ENCODE results near the gene TENM3. TPM values are rescaled to one million over a fixed set of nuclear protein-coding genes. Genes with fewer than 3 reads are reported as not detected.

TENM3 gene
- total and polyA plus RNA-seq, 2 experiments from 2014 or later = 16.1 to 70.9 TPM

DNA sequence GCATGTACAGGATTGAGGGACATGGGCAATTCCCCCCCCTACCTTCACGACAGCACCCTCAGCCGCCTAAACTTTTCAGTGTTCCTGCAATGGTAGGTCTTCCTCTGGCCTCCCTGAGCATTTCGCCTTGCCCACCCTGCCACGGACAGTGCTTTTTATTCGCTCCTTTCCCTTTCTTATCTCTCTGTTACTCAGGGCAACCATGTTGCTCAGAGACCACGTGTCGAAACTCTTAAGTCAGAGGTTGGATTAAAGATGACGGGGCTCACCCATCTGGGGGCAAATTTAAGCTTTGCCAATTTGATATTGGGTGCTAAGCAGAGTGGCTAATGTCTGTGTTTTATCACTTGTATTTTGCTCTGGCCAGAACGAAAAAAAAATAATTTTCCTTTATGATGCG, 20.4 kb downstream of the TENM3 start:
- Histone ChIP-seq H3K79me2 (no peaks in the 10 kb centered on the region), H3K4me2 (no peak overlapping the region), H3K27ac (no peak overlapping the region), H3K36me3 (replicated peaks; ENCODE audit: insufficient read depth, low read depth) (no peaks in the 10 kb centered on the region), H3K4me1 (ENCODE audit: insufficient read depth) (no peaks in the 10 kb centered on the region), H3K9me2 (replicated peaks; ENCODE audit: insufficient read depth) (no peaks in the 10 kb centered on the region), H4K20me1 (ENCODE audit: insufficient read depth, poor library complexity, severe bottlenecking) (no peaks in the 10 kb centered on the region), H3K9me3 (ENCODE audit: low read depth) (no peaks in the 10 kb centered on the region), H2AFZ (no peak overlapping the region), H3K4me3 (no peak overlapping the region), H3K27me3 (no peaks in the 10 kb centered on the region)
- TF ChIP-seq EZH2phosphoT487 (IDR thresholded peaks at IDR 0.05; ENCODE audit: low read depth, severe bottlenecking, unreplicated experiment) (no peak), EZH2 (IDR thresholded peaks at IDR 0.05; ENCODE audit: borderline replicate concordance) (no peak)
- TF ChIP-seq, protein P1, sequence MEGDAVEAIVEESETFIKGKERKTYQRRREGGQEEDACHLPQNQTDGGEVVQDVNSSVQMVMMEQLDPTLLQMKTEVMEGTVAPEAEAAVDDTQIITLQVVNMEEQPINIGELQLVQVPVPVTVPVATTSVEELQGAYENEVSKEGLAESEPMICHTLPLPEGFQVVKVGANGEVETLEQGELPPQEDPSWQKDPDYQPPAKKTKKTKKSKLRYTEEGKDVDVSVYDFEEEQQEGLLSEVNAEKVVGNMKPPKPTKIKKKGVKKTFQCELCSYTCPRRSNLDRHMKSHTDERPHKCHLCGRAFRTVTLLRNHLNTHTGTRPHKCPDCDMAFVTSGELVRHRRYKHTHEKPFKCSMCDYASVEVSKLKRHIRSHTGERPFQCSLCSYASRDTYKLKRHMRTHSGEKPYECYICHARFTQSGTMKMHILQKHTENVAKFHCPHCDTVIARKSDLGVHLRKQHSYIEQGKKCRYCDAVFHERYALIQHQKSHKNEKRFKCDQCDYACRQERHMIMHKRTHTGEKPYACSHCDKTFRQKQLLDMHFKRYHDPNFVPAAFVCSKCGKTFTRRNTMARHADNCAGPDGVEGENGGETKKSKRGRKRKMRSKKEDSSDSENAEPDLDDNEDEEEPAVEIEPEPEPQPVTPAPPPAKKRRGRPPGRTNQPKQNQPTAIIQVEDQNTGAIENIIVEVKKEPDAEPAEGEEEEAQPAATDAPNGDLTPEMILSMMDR (IDR thresholded peaks at IDR 0.05; ENCODE audit: poor library complexity) = no peak
- 88% methylated on average over 10 of the region's 10 CpGs for WGBS (ENCODE audit: low lambda C conversion rate, missing lambda C conversion rate)
- no peak for DNase-seq (ENCODE audit: low spot score)

GRCh38 chr4:182264139-182264752, 21.0 kb downstream of the TENM3 start:
- Histone ChIP-seq H3K27ac (no peak overlapping the region), H3K79me2 (no peaks in the 10 kb centered on the region)
- WGBS (ENCODE audit: low lambda C conversion rate, missing lambda C conversion rate) = 88% methylated on average over 13 of the region's 13 CpGs

DNA sequence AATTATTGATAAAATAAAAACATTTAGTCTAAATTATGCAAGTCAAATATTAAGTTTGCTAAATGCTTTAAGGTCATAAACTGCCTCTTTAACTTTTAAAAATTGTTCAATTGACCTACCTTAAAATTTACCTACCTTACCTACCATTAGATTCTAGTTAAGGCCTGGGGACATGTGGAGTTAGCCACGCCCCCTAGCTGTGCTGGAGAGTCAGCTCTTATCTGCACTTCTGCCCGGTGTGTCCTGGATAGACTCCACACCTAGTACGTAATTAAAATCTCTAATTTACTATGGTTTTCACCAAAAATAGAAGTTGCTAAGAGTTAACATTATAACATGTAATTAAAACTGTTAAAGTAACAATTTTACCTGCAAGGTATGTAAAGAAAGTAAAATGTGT, 22.7 kb downstream of the TENM3 start:
- no peak overlapping the region for H2AFZ ChIP-seq
- no peak overlapping the region for H3K27ac ChIP-seq
- no peaks in the 10 kb centered on the region for H4K20me1 ChIP-seq (ENCODE audit: insufficient read depth, poor library complexity, severe bottlenecking)
- WGBS (ENCODE audit: low lambda C conversion rate, missing lambda C conversion rate) = 70% methylated on average over 3 of the region's 3 CpGs
- no peak for TF ChIP-seq EZH2 (IDR thresholded peaks at IDR 0.05; ENCODE audit: borderline replicate concordance)
- TF ChIP-seq, protein P1 (IDR thresholded peaks at IDR 0.05; ENCODE audit: poor library complexity) = no peak
- TF ChIP-seq EZH2phosphoT487 (IDR thresholded peaks at IDR 0.05; ENCODE audit: low read depth, severe bottlenecking, unreplicated experiment) = no peak
- H3K9me2 ChIP-seq (replicated peaks; ENCODE audit: insufficient read depth) = no peaks in the 10 kb centered on the region
- no peak overlapping the region for H3K4me3 ChIP-seq
- no peaks in the 10 kb centered on the region for H3K79me2 ChIP-seq
- H3K9me3 ChIP-seq (ENCODE audit: low read depth) = no peaks in the 10 kb centered on the region
- H3K36me3 ChIP-seq (replicated peaks; ENCODE audit: insufficient read depth, low read depth) = no peaks in the 10 kb centered on the region
- H3K4me2 ChIP-seq = no peak overlapping the region
- no peaks in the 10 kb centered on the region for H3K27me3 ChIP-seq
- no peaks in the 10 kb centered on the region for H3K4me1 ChIP-seq (ENCODE audit: insufficient read depth)
- DNase-seq (ENCODE audit: low spot score) = no peak

More at GRCh38 chr4:182264139-182264752, 21.0 kb downstream of the TENM3 start:
- Histone ChIP-seq H3K4me2 (no peak overlapping the region), H3K4me1 (ENCODE audit: insufficient read depth) (no peaks in the 10 kb centered on the region), H3K36me3 (replicated peaks; ENCODE audit: insufficient read depth, low read depth) (no peaks in the 10 kb centered on the region), H3K27me3 (no peaks in the 10 kb centered on the region), H3K4me3 (no peak overlapping the region), H4K20me1 (ENCODE audit: insufficient read depth, poor library complexity, severe bottlenecking) (no peaks in the 10 kb centered on the region), H2AFZ (no peak overlapping the region), H3K9me2 (replicated peaks; ENCODE audit: insufficient read depth) (no peaks in the 10 kb centered on the region), H3K9me3 (ENCODE audit: low read depth) (no peaks in the 10 kb centered on the region)
- no peak for TF ChIP-seq EZH2phosphoT487 (IDR thresholded peaks at IDR 0.05; ENCODE audit: low read depth, severe bottlenecking, unreplicated experiment)
- TF ChIP-seq, protein P1 (IDR thresholded peaks at IDR 0.05; ENCODE audit: poor library complexity) = no peak
- TF ChIP-seq EZH2 (IDR thresholded peaks at IDR 0.05; ENCODE audit: borderline replicate concordance) = no peak
- DNase-seq (ENCODE audit: low spot score) = no peak

Measured in hepatocyte (in vitro differentiated cells).